DMS114 treated with DMSO at 0.1 percent for 48 hours (cell line): ENCODE data around the gene MOGAT2.
"Not testable (repeated sequence)": the region's sequence is repeated elsewhere in the genome, so short reads cannot be mapped to it uniquely, and the experiment has no call there.

Experiments
- DNase-seq: peaks from one replicate; lab custom pipeline; 2025; ENCODE audit not compliant: unreplicated experiment; lab: John Stamatoyannopoulos, UW

MOGAT2 gene

DNA sequence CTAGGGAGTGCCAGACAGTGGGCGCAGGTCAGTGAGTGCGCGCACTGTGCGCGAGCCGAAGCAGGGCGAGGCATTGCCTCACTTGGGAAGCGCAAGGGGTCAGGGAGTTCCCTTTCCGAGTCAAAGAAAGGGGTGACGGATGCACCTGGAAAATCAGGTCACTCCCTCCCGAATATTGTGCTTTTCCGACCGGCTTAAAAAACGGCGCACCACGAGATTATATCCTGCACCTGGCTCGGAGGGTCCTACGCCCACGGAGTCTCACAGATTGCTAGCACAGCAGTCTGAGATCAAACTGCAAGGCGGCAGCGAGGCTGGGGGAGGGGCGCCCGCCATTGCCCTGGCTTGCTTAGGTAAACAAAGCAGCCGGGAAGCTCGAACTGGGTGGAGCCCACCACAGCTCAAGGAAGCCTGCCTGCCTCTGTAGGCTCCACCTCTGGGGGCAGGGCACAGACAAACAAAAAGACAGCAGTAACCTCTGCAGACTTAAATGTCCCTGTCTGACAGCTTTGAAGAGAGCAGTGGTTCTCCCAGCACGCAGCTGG, 31.2 kb downstream of the MOGAT2 start:
- not testable (repeated sequence) for DNase-seq

DNA sequence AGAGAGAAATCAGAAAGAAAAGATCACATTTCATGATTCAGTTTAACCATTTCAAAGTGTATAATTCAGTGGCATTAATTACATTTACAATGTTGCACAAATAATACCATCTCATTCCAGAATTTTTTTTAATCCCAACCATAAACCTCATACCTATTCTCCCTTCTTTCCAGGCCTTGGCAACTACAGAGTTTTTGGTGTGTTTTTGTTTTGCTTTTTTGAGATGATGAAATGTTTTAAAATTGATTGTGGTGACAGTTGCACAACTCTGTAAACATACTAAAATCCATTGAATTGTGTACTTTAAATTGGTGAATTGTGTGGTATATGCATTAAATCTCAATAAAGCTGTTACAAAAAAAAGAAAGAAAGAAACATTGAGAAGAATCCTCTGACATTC, 37.3 kb downstream of the MOGAT2 start:
- DNase-seq, result not testable (repeated sequence)

DNA sequence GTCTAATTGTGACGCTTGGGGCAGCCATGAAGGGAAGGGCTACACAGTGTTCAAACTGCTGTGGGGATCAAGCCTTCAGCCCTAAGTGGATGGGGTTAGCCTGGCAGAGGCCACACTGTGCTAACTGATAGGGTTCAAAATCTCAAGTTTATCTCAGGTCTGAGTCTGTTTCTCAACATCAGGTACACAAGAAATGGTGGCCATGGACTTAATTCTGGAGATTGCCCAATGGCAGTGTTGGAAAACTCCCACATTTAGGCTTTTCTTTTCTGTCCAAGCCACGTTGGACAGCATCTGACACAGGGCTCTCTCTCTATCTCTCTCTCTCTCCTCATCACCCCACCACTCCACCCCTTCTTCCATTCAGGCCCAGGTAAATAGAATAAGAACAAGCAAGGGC, 40.0 kb downstream of the MOGAT2 start:
- no peak for DNase-seq

DNA sequence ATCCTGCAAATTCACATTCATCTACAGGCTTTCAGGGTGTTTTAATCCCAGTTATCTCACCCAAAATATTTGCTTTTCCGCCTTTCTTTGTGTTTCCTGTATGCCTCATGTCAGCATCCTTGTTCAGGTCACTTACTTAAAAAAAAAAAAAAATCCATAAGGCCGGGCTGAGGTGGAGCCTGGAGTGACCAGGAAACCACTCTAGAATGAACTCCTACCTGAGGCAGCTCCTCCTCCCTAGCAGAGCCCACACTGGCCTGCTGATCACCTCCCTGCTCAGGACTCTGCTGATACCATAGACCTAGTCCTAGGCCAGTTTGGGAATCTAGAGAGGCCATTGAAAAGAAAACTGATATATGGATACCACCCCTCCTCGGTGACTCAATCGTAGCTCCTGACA, 42.2 kb downstream of the MOGAT2 start:
- DNase-seq, result no peak

DNA sequence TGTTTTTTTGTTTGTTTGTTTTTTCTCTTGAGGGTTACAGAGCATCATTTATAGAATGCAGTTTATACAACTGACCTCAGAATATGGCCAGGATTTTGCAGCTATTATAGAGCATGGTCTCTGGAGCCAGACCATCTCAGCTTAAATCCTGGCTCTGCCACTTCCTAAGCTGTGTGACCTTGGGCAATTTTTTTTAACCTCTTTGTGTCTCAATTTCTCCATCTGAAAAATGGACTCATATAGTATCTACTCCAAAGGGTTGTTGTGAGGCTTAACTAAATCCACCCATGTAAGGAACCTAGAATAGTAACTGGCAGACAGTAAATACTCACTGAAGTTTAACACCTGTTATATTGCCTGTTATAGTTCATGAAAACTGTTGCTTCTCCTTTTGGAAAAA, 42.6 kb downstream of the MOGAT2 start:
- DNase-seq, result no peak

DNA sequence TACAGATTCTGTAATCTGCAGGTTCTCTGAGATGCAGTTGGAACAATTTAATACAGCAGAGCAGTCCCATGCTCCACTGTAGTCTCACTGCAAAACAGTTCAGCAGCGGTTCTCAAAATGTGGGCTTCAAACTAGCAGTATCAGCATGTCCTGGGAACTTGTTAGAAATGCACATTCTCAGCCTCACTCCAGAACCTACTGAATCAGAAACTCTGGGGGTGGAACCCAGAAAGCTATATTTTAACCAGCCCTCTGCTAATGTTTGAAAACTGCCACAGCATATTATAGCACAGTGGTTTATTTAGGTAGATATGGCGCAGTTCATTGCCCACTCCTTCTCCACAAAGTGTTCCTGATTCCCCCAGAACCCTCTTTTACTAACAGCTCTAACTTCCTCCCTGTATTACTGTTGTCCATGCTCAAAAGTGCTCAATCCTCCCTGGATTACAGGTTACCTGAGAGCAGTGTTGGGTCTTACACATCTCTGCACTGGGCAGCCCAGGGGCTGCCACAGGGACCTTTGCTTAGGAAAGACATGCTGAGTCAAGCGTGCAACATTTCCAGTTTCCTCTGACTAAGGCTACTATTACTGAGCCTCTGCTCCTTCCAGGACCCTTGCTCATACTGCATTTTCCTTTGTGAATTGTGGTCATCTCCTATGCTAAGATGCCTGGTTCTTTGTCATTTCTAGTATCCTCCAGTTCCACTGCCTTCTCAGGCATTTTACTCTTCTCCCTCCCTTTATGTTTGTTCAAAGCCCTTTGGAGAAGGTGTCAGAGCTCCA, 43.3 kb downstream of the MOGAT2 start:
- no peak for DNase-seq

DNA sequence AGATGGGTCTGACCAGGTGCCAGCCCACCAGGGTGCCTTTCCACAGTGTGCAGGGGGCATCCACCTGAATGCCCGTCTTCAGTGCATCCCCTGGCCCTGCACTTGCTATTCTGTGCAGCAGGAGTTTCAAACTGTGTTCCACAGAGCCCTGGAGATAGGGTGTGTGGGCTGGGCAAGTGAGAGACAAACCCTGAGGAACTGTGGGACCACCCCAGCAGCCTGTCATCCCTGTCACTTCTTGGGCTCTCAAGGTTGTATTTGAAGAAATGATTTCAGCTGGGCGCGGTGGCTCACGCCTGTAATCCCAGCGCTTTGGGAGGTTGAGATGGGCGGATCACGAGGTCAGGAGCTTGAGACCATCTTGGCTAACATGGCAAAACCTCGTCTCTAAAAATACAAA, 44.5 kb downstream of the MOGAT2 start:
- no peak for DNase-seq

DNA sequence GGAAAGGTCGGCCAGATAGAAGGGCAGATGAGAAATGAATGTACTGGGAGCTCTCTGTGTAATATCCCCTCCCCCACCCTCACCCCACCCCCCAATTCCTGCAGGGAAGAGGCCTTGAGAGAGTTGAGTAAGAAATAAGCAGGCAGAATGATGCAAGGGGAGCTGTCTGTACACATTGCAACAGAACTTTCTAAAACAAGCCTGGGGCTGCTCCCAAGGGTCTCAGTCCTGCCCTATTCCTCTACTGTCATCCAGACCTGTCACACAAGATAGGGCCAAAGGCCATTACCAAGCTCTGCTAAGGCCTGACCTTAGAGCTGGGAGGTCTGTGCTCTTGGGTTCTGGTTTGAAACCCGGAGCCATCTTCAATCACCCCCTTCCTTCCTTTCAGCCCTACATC, 45.2 kb downstream of the MOGAT2 start:
- DNase-seq, result no peak

DNA sequence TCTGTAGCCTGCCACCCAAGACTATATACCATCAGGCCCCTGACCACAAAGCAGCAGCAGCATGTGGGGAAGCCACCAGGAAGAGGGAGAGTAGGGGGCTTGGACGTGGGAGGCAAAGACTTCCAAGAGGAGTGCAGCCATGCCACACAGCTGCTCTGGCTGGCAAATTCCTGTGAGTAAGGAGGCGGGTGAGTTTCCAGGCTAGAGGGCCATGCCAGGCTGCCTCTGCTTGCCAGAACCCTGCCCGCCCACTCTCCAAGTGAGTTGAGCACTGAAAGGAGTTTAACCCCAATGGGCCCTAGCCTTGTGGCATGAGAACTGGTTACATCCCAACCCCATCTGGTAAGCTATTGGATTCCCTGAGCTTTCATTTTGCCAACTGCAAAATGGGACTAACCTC, 46.2 kb downstream of the MOGAT2 start:
- DNase-seq, result no peak

DNA sequence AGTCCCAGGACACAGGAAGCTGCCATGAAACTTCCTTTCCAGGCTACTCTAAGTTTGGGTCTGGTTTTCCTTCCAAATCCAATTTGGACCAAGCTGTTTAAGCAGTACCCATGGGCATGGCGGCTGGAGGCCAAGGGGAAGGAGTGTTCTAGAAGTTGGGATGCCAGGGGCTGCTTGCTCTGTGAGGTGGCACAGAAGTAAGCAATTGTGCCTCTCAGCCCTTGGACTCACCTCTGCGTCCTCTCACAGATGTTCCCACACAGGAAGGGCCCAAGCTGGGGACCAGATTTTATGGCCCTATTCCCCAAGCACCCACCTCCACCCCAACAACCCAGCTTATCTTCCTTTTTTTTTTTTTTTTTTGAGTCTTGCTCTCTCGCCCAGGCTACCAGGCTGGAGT, 47.5 kb downstream of the MOGAT2 start:
- no peak for DNase-seq

DNA sequence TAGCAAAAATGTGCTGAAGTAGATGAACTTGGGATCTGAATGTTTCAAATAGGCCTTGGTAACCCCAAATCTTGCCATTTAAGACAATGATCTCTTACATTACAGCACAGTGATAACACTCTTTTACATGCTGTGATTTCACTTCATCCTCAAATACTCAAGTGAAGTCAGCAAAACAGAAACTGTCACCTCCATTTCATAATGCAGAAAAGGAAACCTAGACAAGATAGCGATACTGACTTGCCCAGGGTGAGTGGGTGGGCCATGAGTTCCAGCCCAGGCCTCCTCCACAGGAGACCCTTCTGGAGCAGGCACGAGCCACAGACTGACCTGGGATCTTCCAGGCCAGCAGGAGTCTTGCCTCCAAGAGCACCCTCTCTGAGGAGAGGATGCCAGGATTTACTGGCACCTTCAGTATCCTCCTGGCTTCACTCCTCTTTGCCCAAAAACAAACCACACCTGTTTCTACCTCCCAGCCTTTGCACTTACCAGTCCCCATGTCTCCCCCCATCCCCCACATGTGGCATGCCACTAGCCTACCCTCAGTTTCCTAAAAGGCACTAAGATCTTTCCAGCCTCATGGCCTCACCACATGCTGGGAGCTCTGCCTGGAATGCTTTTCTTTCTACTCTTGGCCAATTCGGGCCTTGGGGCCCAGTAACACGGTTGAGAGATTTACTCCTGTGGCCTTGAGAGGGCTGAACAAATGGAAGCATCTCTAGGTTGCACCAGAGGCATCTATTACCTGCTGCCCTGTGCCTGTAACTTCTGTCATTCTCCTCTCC, 49.0 kb downstream of the MOGAT2 start:
- DNase-seq, result no peak

DNA sequence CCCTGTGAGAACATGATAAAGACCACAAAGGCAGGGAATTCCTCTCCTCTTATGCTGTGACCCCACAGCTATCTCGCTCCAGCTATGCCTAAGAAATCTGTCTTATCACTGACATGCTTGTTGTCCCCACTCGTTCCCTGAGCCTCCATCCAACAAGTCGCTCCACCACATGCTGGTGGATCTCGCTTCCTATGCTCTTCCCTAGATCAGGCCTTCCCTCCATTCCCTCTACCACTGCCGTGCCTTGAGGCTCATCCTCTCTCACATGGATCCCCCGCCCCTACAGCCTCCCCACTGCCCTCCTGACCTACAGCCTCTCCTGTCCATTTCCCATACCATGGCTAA, 49.6 kb downstream of the MOGAT2 start:
- no peak for DNase-seq

DNA sequence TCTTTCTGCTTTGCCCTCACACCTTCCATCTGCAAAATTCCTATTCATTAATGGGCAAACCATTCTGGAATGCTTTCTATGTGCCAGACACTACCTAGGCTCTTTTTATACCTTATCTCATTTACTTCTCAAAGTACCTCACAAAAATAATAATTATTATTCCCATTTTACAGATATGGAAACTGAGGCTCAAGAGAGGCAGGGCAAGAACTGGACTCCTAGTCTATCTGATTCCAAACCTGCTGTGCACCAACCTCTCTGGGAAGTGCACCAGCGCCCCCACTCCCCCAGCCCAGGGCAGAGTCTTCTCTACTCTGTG, 50.1 kb downstream of the MOGAT2 start:
- DNase-seq, result no peak

DNA sequence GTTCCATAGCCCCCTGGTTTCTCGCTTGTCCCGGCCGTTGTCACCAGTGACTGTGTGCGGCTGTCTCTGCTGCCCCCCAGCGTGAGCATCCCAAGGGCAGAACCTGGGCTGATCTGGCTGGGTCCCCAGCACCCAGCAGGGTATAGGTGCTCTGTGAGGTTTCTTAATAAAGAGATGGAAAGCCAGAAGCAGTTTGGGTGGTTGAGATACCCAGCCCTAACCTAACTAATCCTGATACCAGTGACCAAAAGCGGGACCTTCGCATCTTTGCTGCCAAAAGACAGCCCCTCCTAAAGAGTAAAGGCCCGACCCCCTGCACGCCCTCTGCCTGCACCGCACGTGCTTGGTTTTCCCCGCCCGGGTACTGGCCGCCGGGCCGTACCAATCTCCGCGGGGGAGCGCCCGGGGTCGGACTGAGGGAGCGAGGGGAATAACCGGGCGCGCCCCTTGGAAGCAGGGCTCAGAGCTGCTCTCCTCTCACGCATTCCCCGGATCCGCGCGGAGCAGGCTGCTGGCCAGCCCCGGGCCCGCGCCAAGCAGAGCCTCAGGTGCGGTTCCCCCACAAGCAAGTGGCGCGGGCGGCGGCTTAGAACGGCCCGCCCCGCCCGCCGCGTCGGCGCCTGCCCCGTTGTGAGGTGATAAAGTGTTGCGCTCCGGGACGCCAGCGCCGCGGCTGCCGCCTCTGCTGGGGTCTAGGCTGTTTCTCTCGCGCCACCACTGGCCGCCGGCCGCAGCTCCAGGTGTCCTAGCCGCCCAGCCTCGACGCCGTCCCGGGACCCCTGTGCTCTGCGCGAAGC, 50.7 kb downstream of the MOGAT2 start, which contains the start of gene DGAT2:
DGAT2 (plus strand) TSS at position 667 of the 797 bp plus-strand sequence. CDS start 214 bp downstream, outside the sequence.
- peak; percentile 44 for DNase-seq

DNA sequence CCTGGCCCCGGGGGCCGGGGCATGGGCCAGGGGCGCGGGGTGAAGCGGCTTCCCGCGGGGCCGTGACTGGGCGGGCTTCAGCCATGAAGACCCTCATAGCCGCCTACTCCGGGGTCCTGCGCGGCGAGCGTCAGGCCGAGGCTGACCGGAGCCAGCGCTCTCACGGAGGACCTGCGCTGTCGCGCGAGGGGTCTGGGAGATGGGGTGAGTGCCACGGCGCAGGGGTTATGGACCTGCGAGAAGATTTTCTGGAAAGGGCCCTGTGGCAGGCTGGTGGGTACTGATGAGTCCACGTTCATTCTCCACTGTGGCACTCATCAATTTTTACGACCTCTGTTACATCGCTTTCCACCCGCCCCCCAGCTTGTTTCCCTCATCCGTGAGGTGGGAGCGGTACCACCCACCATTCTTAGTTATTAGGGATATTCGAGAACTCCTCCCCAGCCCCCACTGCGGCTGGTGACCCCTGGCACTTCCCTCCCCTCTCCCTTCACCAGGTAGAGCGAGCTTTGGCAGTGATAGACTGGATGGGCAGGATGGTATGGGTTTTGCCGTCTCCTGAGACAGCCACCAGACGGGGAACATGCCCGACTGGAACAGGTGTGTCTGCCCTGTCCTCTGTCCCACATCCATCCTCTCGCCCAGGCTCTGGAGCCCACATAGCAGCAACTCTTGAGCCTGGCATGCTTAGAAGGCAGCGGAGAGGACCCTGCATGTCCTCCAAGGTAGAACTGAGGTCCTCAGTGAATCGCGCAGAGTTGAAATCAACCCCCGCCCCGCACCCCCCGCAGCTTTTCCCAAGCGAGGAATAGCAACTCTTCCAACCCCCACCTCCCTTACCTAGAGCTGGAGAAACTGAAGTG, 51.5 kb downstream of the MOGAT2 start:
- no peak for DNase-seq

DNA sequence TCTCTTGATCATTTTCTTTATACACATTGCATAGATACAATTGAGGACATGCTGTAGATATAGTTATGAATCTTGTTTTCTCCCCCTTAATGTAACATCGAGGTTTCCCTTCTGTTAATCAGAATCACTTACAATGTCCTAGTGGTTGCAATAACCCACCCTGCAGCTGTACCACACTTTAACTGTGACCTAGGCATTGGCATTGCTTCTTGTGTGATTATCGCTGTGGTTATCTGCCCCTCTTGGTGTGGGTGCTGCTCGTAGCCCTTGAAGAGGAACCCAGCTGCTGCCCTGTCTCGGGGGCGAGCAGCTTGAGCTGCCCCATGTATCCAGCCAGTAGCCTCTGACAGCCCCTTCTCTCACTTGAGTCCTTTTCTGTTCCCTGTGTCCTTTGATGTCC, 52.5 kb downstream of the MOGAT2 start:
- no peak for DNase-seq

DNA sequence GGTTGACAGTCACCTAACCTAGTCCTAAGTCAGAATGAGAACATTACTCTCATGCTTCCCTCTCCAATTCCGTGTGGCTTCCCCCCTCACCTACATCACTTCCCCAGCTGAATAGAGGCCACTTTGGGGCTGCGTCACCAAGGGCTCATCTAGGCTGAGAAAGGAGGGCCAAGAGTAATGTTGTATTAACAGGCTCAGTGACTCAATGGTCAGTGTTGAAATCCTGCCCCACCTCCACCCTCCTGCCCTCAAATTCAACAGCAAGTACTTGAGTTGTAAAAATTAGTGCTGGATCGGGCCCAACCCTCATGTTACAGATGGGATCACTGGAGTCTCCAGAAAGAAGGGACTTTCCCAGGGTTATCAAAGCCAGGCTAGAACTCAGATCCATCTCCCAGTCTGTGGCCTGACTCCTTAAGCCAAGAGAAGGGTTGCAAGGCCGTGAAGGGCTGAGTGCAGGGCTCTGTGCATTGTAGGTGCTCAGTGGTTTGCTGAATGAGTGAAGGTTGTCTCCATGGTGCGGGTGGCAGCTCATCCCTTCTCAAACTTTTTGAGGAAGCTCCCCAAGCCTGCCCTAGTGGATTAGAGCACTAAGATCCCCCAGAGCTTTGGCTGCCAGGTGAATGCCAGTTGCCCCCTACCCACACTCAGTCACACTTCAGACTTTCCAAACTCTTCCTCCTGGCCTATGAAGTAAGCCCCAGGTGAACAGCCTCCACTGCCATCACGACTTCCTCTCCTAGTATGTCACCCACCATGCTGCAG, 54.2 kb downstream of the MOGAT2 start:
- DNase-seq, result no peak

DNA sequence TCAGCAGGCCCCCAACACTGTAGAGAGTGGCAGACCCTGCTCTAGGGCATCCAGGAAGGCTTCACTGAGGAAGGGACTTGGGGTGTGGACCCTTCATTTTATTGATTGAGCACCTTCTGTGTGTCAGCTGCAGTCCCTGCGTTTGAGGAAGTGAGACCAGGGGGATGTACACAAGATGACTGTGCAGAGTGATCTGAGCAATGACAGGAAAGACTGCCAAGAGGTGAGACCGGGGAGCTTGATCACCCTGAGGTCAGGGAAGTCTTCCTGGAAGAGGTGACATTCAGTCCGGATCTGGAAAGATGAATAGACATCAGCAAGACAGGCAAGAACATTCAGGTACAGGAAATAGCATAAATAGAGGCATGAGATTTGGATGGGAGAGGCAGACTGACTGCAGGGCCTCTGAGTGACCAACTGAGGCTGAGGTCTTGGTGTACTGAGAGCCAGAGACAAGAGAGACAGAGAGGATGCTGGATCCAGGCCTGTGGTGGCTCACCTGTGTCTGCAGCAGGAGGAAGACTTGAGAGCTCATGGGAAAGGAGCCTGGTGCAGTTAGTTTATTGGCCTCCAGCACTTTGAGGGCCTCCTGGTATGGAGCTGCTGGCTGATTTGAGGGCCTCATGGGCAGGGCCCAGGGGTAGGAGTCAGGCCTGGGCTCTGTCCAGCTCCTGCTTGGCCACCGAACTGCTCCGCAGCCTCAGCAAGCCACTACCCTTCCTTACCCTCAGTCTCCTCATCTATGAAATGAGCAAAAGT, 56.1 kb downstream of the MOGAT2 start:
- DNase-seq, result no peak

DNA sequence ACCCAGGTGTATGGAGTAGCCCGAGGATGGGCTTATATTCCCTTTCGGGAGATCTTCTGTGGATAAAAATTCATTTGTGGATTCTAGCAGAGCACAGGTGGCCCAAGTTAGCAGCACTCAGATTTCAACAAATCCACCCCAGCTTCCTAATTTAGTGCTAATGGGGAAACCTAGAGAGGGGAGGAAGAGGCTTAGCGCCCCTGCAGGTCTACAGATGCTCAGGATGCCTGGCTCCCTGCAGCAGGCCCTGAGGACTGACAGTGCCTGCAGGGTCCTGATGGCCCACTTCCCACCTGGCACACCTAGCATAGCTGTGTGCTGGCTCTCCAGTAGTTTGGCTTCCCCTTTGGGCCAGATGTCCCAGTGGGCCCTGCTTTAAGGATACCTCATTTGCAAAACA, 57.4 kb downstream of the MOGAT2 start:
- DNase-seq, result no peak
